Caco-2 (cell line): ENCODE data around the gene RASGRF1. TPM values are rescaled to one million over a fixed set of nuclear protein-coding genes. Genes with fewer than 3 reads are reported as not detected.

Experiments used
- BruUV-seq: library from RNA; stranded (reverse); fragments of 400-500 nt; replicated peaks from 2 replicates; lab custom pipeline; 2021; lab: Mats Ljungman, UMichigan
- CTCF ChIA-PET: fragments of 300-600 bp; sonication (Branson Sonifier 250); formaldehyde crosslinking; loops from one replicate; lab custom pipeline; 2022; ENCODE audit warnings: antibody characterized with exemption; lab: Charles Lee
- POLR2A ChIA-PET: fragments of 300-600 bp; sonication (Branson Sonifier 250); formaldehyde crosslinking; loops from one replicate; lab custom pipeline; 2022; ENCODE audit warnings: antibody characterized with exemption; lab: Charles Lee
- DNase-seq, 2 experiments: peaks; one replicate each; pipeline versions ENCODE4 v3.0.0 to v3.0.0-alpha.2; 2020 to 2022
- H3K27me3 ChIP-seq: replicated peaks from 2 replicates; pipeline ENCODE4 v1.6.0; 2011; ENCODE audit warnings: low read length; ENCODE audit not compliant: control insufficient read depth, insufficient read depth
- H3K36me3 ChIP-seq: 2 replicates; pipeline ENCODE4 v1.5.1; 2011; ENCODE audit warnings: low read length; ENCODE audit not compliant: control insufficient read depth, insufficient read depth
- H3K4me1 ChIP-seq: fragments of 250-450 bp; sonication (Bioruptor Pico); 2 replicates; pipeline ENCODE4 v1.5.1; 2020; ENCODE audit warnings: mild to moderate bottlenecking
- H3K4me3 ChIP-seq: 2 replicates; pipeline ENCODE4 v1.5.1; 2011; ENCODE audit warnings: low read depth, mild to moderate bottlenecking, control low read depth, low read length
- H3K9me3 ChIP-seq: fragments of 250-450 bp; sonication (Bioruptor Pico); 2 replicates; pipeline ENCODE4 v1.5.1; 2020; ENCODE audit warnings: mild to moderate bottlenecking, moderate library complexity
- H3K27ac Mint-ChIP-seq: one replicate; pipeline ENCODE4 v1.8.0; 2022; ENCODE audit warnings: mixed read lengths; ENCODE audit not compliant: unreplicated experiment
- H3K27me3 Mint-ChIP-seq: one replicate; pipeline ENCODE4 v1.8.0; 2022; ENCODE audit warnings: mixed read lengths; ENCODE audit not compliant: insufficient read depth, unreplicated experiment
- H3K36me3 Mint-ChIP-seq: one replicate; pipeline ENCODE4 v1.8.0; 2022; ENCODE audit warnings: mild to moderate bottlenecking, mixed read lengths; ENCODE audit not compliant: insufficient read depth, unreplicated experiment
- H3K4me1 Mint-ChIP-seq: one replicate; pipeline ENCODE4 v1.8.0; 2022; ENCODE audit warnings: low read depth, mixed read lengths; ENCODE audit not compliant: unreplicated experiment
- H3K4me3 Mint-ChIP-seq: one replicate; pipeline ENCODE4 v1.8.0; 2022; ENCODE audit warnings: mild to moderate bottlenecking, moderate library complexity, mixed read lengths; ENCODE audit not compliant: unreplicated experiment
- H3K9me3 Mint-ChIP-seq: one replicate; pipeline ENCODE4 v1.8.0; 2022; ENCODE audit warnings: mixed read lengths; ENCODE audit not compliant: unreplicated experiment
- intact Hi-C: fragments of 100-400 bp; cut with micrococcal nuclease; formaldehyde crosslinking; loops from one replicate; pipeline ENCODE4 v1.10.0; 2022; ENCODE audit not compliant: unreplicated experiment
- total RNA-seq: library from RNA; stranded (reverse); gene quantifications from 2 replicates; pipeline ENCODE4 v1.2.3, GENCODE V29; 2022
- TF ChIP-seq, protein P1 (sequence below), 2 experiments: fragments of 200-600 bp in 1 of 2; IDR thresholded peaks; 1 replicate in 1 of 2; 2 replicates in 1 of 2; pipeline versions ENCODE4 v1.5.1 to v1.8.0; 2011 to 2022; ENCODE audit warnings: antibody characterized with exemption in 1 of 2, control low read depth in 1 of 2, inconsistent platforms in 1 of 2, low read depth in 1 of 2, low read length in 1 of 2, mild to moderate bottlenecking in 1 of 2, moderate library complexity in 1 of 2; ENCODE audit not compliant: insufficient read depth in 1 of 2, severe bottlenecking in 1 of 2, unreplicated experiment in 1 of 2

RASGRF1 gene
- total RNA-seq, 1 experiment from 2014 or later: 0.57 TPM

DNA sequence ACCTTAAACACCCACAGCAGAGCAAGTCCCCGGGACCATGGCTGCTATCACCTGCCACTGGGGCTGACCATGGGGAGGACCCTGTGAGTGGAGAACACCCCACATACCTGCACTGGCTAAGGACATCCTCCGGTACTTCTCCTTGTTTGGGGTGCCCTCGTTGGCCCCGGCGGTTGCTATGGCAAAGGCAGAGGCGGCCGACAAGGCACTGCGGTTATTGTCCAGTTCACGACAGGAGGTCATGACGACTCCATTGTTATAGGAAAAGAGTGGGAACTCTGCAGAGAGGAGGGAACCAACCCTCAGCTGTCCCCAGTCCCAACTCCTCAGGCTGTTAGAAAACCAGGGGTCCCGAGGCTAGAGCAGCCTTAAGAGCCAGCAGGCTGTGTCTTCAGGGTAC is 90.9 kb downstream of the RASGRF1 start:
- ChIA-PET POLR2A (no interaction called here), CTCF (no interaction called here)
- intact Hi-C loops: no loop called here
- no peak overlapping the region for H3K4me3 ChIP-seq
- H3K9me3 ChIP-seq: no peaks in the 10 kb centered on the region
- BruUV-seq: no TSS peak
- no peaks in the 10 kb centered on the region for H3K27me3 ChIP-seq
- Mint-ChIP-seq H3K27ac (no peak overlapping the region), H3K36me3 (no peaks in the 10 kb centered on the region), H3K4me1 (no peaks in the 10 kb centered on the region), H3K9me3 (no peaks in the 10 kb centered on the region), H3K27me3 (no peaks in the 10 kb centered on the region), H3K4me3 (no peak overlapping the region)
- no peak for DNase-seq
- peaks cover 7% of the 10 kb centered on the region for H3K4me1 ChIP-seq
- TF ChIP-seq, protein P1, sequence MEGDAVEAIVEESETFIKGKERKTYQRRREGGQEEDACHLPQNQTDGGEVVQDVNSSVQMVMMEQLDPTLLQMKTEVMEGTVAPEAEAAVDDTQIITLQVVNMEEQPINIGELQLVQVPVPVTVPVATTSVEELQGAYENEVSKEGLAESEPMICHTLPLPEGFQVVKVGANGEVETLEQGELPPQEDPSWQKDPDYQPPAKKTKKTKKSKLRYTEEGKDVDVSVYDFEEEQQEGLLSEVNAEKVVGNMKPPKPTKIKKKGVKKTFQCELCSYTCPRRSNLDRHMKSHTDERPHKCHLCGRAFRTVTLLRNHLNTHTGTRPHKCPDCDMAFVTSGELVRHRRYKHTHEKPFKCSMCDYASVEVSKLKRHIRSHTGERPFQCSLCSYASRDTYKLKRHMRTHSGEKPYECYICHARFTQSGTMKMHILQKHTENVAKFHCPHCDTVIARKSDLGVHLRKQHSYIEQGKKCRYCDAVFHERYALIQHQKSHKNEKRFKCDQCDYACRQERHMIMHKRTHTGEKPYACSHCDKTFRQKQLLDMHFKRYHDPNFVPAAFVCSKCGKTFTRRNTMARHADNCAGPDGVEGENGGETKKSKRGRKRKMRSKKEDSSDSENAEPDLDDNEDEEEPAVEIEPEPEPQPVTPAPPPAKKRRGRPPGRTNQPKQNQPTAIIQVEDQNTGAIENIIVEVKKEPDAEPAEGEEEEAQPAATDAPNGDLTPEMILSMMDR (IDR thresholded peaks at IDR 0.05; ENCODE audit: insufficient read depth in 1 of 2, low read depth in 1 of 2, low read length in 1 of 2, severe bottlenecking in 1 of 2, unreplicated experiment in 1 of 2): no peak
- H3K36me3 ChIP-seq: no peaks in the 10 kb centered on the region

DNA sequence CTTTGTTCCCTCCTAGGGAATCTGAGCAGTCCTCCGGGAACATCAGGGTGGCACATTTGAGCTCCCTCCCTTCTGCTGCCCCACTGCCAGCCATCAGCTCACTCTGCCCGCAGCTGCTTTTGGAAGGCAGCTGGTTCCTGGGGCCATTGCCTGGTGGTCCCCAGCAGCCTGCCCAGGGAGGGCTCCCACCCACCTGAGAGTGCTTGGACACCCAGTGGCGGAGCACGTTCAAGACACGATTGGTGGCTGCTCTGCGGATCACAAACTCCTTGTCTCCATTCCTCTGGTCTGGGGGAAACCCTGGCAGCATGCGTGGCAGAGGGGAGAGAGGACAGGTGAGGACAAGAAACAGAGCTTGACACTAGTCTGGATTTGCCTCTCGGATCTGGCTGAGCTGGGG is 92.1 kb downstream of the RASGRF1 start:
- Histone ChIP-seq H3K36me3 (no peaks in the 10 kb centered on the region), H3K4me1 (peaks cover 7% of the 10 kb centered on the region), H3K27me3 (no peaks in the 10 kb centered on the region), H3K9me3 (no peaks in the 10 kb centered on the region), H3K4me3 (no peak overlapping the region)
- H3K4me1 Mint-ChIP-seq: no peaks in the 10 kb centered on the region
- no TSS peak for BruUV-seq
- no peaks in the 10 kb centered on the region for H3K36me3 Mint-ChIP-seq
- intact Hi-C loops: no loop called here
- no peaks in the 10 kb centered on the region for H3K27me3 Mint-ChIP-seq
- POLR2A ChIA-PET: no interaction called here
- CTCF ChIA-PET: no interaction called here
- peaks cover under 1% of the 10 kb centered on the region for H3K9me3 Mint-ChIP-seq
- no peak overlapping the region for H3K4me3 Mint-ChIP-seq
- TF ChIP-seq, protein P1 (IDR thresholded peaks at IDR 0.05; ENCODE audit: insufficient read depth in 1 of 2, low read depth in 1 of 2, low read length in 1 of 2, severe bottlenecking in 1 of 2, unreplicated experiment in 1 of 2): no peak
- DNase-seq: no peak
- H3K27ac Mint-ChIP-seq: no peak overlapping the region

DNA sequence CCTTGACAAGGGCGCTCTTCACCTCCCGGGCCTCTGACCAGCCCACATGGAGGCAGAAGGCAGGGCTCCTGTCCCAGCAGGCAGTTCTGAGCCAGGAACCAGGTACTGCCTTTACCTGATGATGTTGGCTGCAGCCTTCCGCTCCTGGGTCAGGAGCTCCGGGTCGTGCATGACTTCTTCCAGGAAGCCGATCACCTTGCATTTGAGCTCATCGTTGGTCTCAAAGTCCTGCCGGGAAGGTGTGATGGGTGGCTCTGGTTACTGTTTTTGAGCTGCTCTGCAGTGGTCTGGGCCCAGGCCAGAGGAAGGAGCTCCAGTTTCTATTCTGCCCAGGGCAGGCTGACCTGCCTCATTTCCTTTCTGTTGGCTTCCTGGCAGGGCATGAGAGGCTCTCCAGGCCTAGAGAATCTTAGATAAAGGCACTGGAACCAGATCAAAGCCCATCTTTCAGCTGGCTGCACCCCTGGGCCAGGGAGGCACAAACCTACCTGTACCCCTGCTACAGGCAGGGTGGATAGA is 92.5 kb downstream of the RASGRF1 start:
- intact Hi-C loops: no loop called here
- H3K9me3 Mint-ChIP-seq: peaks cover 5% of the 10 kb centered on the region
- H3K27ac Mint-ChIP-seq: no peak overlapping the region
- no TSS peak for BruUV-seq
- H3K4me3 Mint-ChIP-seq: no peak overlapping the region
- no peak for DNase-seq
- H3K4me1 ChIP-seq: peaks cover 10% of the 10 kb centered on the region
- no peaks in the 10 kb centered on the region for H3K4me1 Mint-ChIP-seq
- H3K36me3 Mint-ChIP-seq: no peaks in the 10 kb centered on the region
- no peaks in the 10 kb centered on the region for H3K27me3 Mint-ChIP-seq
- TF ChIP-seq, protein P1 (IDR thresholded peaks at IDR 0.05; ENCODE audit: insufficient read depth in 1 of 2, low read depth in 1 of 2, low read length in 1 of 2, severe bottlenecking in 1 of 2, unreplicated experiment in 1 of 2): no peak
- CTCF ChIA-PET: no interaction called here
- POLR2A ChIA-PET: no interaction called here
- H3K27me3 ChIP-seq: no peaks in the 10 kb centered on the region
- no peaks in the 10 kb centered on the region for H3K9me3 ChIP-seq
- no peak overlapping the region for H3K4me3 ChIP-seq
- H3K36me3 ChIP-seq: no peaks in the 10 kb centered on the region
